ENCODE results near the gene SYPL2. TPM values are rescaled to one million over a fixed set of nuclear protein-coding genes. Genes with fewer than 3 reads are reported as not detected.

SYPL2 gene
- total and polyA plus RNA-seq, 5 donors = 7.9 to 12.9 (median 9.4) TPM

DNA sequence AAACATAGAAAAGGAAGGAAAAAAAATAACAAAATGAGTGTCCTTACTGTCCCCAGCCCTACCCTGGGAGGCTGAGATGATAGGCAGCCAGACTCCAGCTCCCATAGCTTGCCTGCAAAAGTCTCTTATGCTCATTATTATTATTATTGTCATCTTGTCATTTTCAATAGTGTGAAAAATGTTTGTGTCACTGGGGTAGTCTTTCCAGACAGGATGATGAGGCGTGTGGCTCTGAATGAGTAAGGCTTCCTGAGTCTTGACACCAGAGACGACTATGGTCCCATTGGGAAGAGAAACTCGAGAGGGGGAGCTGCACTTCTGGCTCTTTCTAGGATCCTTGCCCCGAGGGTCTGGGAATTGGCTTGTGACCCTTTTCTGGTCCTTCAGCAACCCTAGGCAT, 26.4 kb downstream of the SYPL2 start:
- Histone ChIP-seq H3K27ac (ENCODE audit: low read length) (no peak overlapping the region), H3K4me3 (ENCODE audit: low read length) (no peak overlapping the region), H3K9me3 (ENCODE audit: control insufficient read depth, low read length) (no peaks in the 10 kb centered on the region), H3K27me3 (ENCODE audit: control insufficient read depth, insufficient read depth) (no peaks in the 10 kb centered on the region), H3K4me1 (ENCODE audit: control insufficient read depth, insufficient read depth, low read length) (peaks cover 4% of the 10 kb centered on the region)
- no peak for DNase-seq
- intact Hi-C loops (cut with DNase I) = loop anchor here in 1 of 4 donors (5.0 kb wide), 1 partner anchor 40 kb away; no protein-coding TSS in a partner anchor
- 65% methylated on average over 4 of the region's 4 CpGs for WGBS
- no peak for ATAC-seq

DNA sequence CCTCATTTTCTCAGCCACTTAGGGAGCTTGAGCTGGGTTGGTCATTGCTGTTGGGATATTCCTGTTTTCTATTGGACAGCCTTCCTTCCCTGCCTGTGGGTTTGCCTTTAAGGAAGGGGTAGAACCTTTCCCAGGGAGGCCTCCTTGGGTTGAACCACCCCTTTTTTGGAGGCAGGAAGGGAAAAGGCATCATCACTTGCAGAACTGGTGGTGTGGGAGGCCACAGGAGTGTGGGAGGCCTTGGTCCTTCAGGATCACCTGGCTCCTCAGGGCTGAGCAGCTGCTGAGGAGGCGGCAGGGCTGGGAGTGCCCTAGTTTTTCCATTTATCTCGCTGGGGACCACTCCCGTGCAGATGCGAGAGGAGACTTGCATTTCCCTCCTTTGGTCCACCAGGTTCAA, 26.9 kb downstream of the SYPL2 start:
- WGBS = 62% methylated on average over 4 of the region's 4 CpGs
- peaks cover 4% of the 10 kb centered on the region for H3K4me1 ChIP-seq (ENCODE audit: control insufficient read depth, insufficient read depth, low read length)
- intact Hi-C loops (cut with DNase I) = loop anchor here in 1 of 4 donors (5.0 kb wide), 1 partner anchor 39 kb away; no protein-coding TSS in a partner anchor

DNA sequence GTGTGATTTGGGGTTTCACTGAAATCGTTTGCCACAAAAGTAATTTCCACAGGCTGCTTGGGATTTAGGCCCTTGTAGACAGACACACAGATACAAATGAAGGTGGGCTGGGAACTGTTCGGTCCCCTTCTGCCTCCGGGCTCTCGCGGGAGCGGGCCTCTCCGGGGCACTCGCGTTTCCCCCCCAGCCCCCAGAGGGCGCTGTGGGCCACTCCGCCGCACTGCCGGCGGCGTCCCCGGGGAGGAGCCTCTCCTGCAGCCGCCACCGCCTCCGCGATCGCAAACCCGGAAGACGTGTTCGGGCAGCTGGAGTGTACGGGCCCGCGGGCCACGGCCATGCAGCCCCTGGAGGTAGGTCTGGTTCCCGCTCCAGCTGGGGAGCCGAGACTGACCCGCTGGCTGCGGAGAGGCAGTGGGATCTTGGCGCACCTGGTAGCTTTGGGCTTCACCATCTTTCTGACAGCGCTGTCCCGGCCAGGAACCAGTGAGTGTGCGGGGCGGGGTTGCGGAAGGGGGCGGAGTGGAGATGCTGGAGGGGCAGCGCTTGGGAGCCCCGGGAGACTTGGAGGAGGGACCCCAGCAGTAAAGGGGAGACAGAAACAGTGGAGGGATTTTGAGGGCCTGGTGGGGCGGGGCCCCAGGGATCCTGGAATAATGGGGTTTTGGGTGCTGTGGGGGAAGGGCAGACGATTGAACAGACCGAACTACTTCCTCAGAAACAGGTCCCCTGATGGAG, 27.6 kb downstream of the SYPL2 start, which contains the start of gene CYB561D1:
CYB561D1 (plus strand) TSS at position 290 of the 735 bp plus-strand sequence; CDS start at position 336, 46 bp downstream.
- Histone ChIP-seq H3K27me3 (ENCODE audit: control insufficient read depth, insufficient read depth) (no peaks in the 10 kb centered on the region), H3K4me3 (ENCODE audit: low read length) (peak within 1 kb of the TSS; percentile 52), H3K4me1 (ENCODE audit: control insufficient read depth, insufficient read depth, low read length) (peaks cover 4% of the 10 kb centered on the region), H3K27ac (ENCODE audit: low read length) (peak within 1 kb of the TSS; percentile 21), H3K9me3 (ENCODE audit: control insufficient read depth, low read length) (no peaks in the 10 kb centered on the region)
- ATAC-seq = peak; percentile 93
- peak; percentile 90 to 96 (median 95) for DNase-seq
- intact Hi-C loops (cut with DNase I) = loop anchor here in 1 of 4 donors (5.0 kb wide), 1 partner anchor 38 kb away; no protein-coding TSS in a partner anchor
- WGBS = under 1% methylated on average over 44 of the region's 44 CpGs

More for the DNA sequence above, 26.9 kb downstream of the SYPL2 start:
- DNase-seq (peak in 1 of 3 donors; percentile 40), ATAC-seq (no peak)
- no peak overlapping the region for H3K4me3 ChIP-seq (ENCODE audit: low read length)
- H3K9me3 ChIP-seq (ENCODE audit: control insufficient read depth, low read length) = no peaks in the 10 kb centered on the region
- H3K27ac ChIP-seq (ENCODE audit: low read length) = no peak overlapping the region
- no peaks in the 10 kb centered on the region for H3K27me3 ChIP-seq (ENCODE audit: control insufficient read depth, insufficient read depth)

GRCh38 chr1:109495738-109496137, 29.4 kb downstream of the SYPL2 start:
- intact Hi-C loops (cut with DNase I) = loop anchor here in 1 of 4 donors (2.0 kb wide), 1 partner anchor 31 kb away; no protein-coding TSS in a partner anchor
- ATAC-seq (no peak), DNase-seq (no peak)
- WGBS = 95% methylated on average over 7 of the region's 7 CpGs
- H3K27me3 ChIP-seq (ENCODE audit: control insufficient read depth, insufficient read depth) = no peaks in the 10 kb centered on the region
- no peak overlapping the region for H3K4me3 ChIP-seq (ENCODE audit: low read length)
- H3K9me3 ChIP-seq (ENCODE audit: control insufficient read depth, low read length) = no peaks in the 10 kb centered on the region
- H3K4me1 ChIP-seq (ENCODE audit: control insufficient read depth, insufficient read depth, low read length) = peaks cover 4% of the 10 kb centered on the region
- no peak overlapping the region for H3K27ac ChIP-seq (ENCODE audit: low read length)

DNA sequence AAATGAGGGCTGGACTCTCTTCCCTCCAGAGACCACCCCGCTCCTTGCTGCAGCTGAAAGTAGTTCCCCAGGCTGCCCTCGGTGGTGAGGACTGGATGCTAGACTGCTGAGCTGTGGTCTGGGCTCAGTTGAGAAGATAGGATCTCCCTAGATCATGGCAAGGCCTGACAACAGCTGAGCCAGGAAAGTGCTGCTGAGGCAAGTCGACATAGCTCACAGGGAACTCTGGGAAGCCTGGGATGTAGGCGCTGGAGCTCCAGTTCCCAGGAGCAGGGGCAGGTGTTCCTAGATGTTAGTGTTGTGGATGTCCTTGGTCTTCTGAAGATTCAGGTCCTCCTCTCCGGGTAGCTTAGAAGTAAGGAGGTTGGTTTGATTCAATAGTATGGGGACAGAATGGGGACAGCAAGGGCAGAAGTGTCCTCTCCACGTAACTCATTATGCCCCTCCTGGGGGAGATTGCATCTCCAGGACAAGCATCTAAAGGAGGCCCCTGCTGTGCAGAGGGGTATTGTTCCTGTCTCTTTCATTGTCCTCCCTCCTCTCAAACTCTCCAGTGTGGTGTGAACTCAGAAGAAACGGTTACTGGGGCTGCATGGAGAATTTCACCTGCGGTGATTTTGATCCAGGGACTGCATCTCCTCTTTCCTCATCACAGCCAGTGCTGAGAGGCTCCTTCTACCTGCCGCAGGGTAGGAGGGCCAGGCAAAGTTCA, 31.3 kb downstream of the SYPL2 start:
- intact Hi-C loops (cut with DNase I) = loop anchor here in 2 of 4 donors (2.0 kb wide), 2 partner anchors 29 to 35 kb away; no protein-coding TSS in a partner anchor
- ATAC-seq = no peak
- H3K27ac ChIP-seq (ENCODE audit: low read length) = no peak overlapping the region
- no peaks in the 10 kb centered on the region for H3K9me3 ChIP-seq (ENCODE audit: control insufficient read depth, low read length)
- no peak overlapping the region for H3K4me3 ChIP-seq (ENCODE audit: low read length)
- DNase-seq = no peak
- H3K4me1 ChIP-seq (ENCODE audit: control insufficient read depth, insufficient read depth, low read length) = no peaks in the 10 kb centered on the region
- H3K27me3 ChIP-seq (ENCODE audit: control insufficient read depth, insufficient read depth) = no peaks in the 10 kb centered on the region
- 62% methylated on average over 9 of the region's 9 CpGs for WGBS

DNA sequence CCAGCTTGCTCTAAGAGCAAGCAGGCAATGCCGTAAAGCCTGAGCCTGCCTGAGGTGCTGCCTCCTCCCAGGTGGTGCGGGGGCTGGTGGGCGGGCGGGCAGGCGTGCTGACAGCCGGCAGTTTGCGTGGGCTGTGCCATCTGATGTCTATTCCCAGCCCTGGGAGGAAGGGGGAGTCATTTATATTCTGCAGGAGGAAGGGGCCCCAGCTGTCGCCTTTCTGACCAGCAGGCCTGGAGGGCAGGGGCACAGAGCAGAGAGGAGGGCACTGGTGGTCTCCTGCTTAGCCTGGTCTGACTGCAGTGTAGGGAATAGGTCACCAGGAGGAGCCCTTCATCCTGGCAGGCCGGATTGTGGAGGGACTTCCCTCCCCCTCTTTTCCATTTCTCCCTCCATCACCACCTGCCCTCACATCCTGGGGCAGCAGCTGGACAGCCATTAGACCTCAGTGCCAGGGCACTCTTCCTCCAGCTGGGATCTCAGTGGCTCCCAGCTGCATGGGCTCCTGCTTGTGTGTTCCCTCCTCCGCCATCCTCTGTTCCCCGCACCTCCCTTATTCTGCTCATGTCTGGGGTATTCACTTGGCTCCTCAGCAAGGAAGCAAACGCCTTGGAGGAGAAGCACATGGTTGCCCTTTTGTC, 31.9 kb downstream of the SYPL2 start:
- H3K27ac ChIP-seq (ENCODE audit: low read length) = no peak overlapping the region

DNA sequence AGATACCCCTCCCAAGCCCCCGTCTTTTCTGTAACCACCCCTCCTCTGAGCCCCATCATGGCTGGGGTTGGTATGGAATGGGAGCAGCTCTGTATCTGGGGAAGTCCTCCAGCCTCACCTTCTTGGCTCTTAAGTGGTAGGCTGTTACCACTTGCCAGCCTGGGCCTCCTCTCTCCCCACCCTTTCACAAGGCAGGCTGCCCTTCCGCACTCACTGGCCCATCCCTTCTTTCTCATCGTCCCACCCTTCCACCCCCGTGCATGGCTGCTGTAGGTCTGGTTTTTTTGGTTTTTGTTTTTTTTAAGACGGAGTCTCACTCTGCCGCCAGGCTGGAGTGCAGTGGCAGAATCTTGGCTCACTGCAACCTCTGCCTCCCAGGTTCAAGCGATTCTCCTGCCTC, 32.7 kb downstream of the SYPL2 start:
- Histone ChIP-seq H3K27me3 (ENCODE audit: control insufficient read depth, insufficient read depth) (no peaks in the 10 kb centered on the region), H3K27ac (ENCODE audit: low read length) (no peak overlapping the region), H3K4me1 (ENCODE audit: control insufficient read depth, insufficient read depth, low read length) (no peaks in the 10 kb centered on the region), H3K9me3 (ENCODE audit: control insufficient read depth, low read length) (no peaks in the 10 kb centered on the region), H3K4me3 (ENCODE audit: low read length) (no peak overlapping the region)
- WGBS = 82% methylated on average over 7 of the region's 7 CpGs
- intact Hi-C loops (cut with DNase I) = loop anchor here in 1 of 4 donors (2.0 kb wide), 1 partner anchor 34 kb away; no protein-coding TSS in a partner anchor
- DNase-seq (no peak), ATAC-seq (no peak)

More for the DNA sequence above, 31.9 kb downstream of the SYPL2 start:
- Histone ChIP-seq H3K9me3 (ENCODE audit: control insufficient read depth, low read length) (no peaks in the 10 kb centered on the region), H3K27me3 (ENCODE audit: control insufficient read depth, insufficient read depth) (no peaks in the 10 kb centered on the region), H3K4me1 (ENCODE audit: control insufficient read depth, insufficient read depth, low read length) (no peaks in the 10 kb centered on the region), H3K4me3 (ENCODE audit: low read length) (no peak overlapping the region)
- DNase-seq = peak in 1 of 3 donors; percentile 51
- no peak for ATAC-seq
- intact Hi-C loops (cut with DNase I) = loop anchor here in 1 of 4 donors (2.0 kb wide), 1 partner anchor 35 kb away; no protein-coding TSS in a partner anchor
- 75% methylated on average over 12 of the region's 12 CpGs for WGBS

GRCh38 chr1:109499661-109500536, 33.6 kb downstream of the SYPL2 start:
- 71% methylated on average over 4 of the region's 4 CpGs for WGBS
- H3K4me1 ChIP-seq (ENCODE audit: control insufficient read depth, insufficient read depth, low read length) = no peaks in the 10 kb centered on the region
- ATAC-seq (peak in 1 of 2 donors; percentile 7), DNase-seq (peak in 1 of 3 donors; percentile 62)
- no peak overlapping the region for H3K27ac ChIP-seq (ENCODE audit: low read length)
- H3K27me3 ChIP-seq (ENCODE audit: control insufficient read depth, insufficient read depth) = no peaks in the 10 kb centered on the region
- no peaks in the 10 kb centered on the region for H3K9me3 ChIP-seq (ENCODE audit: control insufficient read depth, low read length)
- intact Hi-C loops (cut with DNase I) = loop anchor here in 1 of 4 donors (2.0 kb wide), 1 partner anchor 33 kb away; no protein-coding TSS in a partner anchor
- H3K4me3 ChIP-seq (ENCODE audit: low read length) = no peak overlapping the region

DNA sequence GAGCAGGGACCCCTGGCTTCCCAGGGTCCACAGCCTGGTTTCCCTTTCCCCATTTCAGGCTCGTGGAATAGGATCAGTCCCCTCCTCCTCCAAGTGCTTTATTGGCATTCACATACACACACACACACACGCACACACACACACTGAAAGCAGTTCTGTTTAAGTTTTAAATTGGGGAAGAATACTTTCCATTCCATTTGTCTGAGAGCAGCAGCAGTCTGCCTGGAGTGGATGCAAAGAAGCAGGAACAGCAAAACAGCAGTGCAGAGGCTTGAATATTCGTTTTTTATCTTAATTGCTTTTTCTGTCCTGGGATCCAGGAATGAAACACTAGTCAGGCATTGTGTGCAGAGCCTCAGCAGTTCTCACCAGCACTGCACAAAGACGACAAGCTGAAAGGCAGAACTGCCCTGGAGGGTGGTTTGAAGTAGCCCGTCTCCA, 34.6 kb downstream of the SYPL2 start:
- intact Hi-C loops (cut with DNase I) = no loop called here
- no peak overlapping the region for H3K27ac ChIP-seq (ENCODE audit: low read length)
- no peak for DNase-seq
- no peaks in the 10 kb centered on the region for H3K9me3 ChIP-seq (ENCODE audit: control insufficient read depth, low read length)
- 38% methylated on average over 5 of the region's 5 CpGs for WGBS
- no peaks in the 10 kb centered on the region for H3K27me3 ChIP-seq (ENCODE audit: control insufficient read depth, insufficient read depth)
- no peaks in the 10 kb centered on the region for H3K4me1 ChIP-seq (ENCODE audit: control insufficient read depth, insufficient read depth, low read length)
- no peak for ATAC-seq
- no peak overlapping the region for H3K4me3 ChIP-seq (ENCODE audit: low read length)

Measured in right cardiac atrium (tissue), 5 donors.